ENCODE results near the gene OMA1.
"Not testable (repeated sequence)": the region's sequence is repeated elsewhere in the genome, so short reads cannot be mapped to it uniquely, and the experiment has no call there.

The OMA1 gene

DNA sequence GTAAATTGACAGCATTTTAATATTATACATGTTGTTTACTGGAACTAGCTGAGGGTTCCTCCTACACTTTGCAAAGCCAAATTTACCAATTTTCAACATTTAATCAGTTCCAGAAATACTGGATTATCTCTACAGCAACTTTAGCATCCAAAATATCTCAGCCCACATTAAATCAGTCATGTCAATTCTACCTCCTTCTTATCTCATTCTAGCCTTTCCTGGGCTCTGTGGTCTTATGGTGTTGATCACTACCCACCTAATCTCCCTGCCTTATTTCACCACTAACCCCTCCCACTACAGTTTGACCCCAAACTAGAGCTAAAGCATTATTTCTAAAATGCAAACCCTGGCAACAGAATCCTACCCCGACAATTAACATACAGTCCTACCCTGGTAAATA lies 3.3 kb downstream of the OMA1 start:
- H3K9ac ChIP-seq (ENCODE audit: low read length), result no peak overlapping the region

DNA sequence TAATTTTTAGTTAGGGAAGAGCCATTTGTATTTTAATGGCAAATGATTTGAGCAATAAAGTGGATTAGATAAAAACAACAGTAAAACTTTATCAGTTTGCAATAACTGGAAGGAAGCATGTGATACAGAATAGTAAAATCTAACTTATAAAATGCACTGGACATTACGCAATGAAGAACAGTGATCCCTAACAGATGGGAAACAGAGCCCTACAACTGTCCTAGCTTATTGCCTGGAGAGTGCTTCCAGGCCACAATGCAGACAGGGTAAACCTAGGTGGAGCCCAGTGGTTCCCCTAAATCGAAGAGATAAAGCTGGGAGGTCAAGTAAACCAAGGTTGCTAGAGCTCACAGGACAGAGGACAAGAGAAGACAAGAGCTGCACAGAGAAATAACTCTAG lies 7.0 kb downstream of the OMA1 start:
- no peaks in the 10 kb centered on the region for H3K27me3 ChIP-seq (ENCODE audit: control insufficient read depth, insufficient read depth, low read length)
- no peak overlapping the region for H3K27ac ChIP-seq (ENCODE audit: low read depth, low read length)
- H3K4me1 ChIP-seq (ENCODE audit: control insufficient read depth, insufficient read depth, low read length), result no peaks in the 10 kb centered on the region
- no peaks in the 10 kb centered on the region for H3K36me3 ChIP-seq (ENCODE audit: control insufficient read depth, insufficient read depth, low read length)
- no peak overlapping the region for H3K9ac ChIP-seq (ENCODE audit: low read length)
- no peak overlapping the region for H3K4me3 ChIP-seq (ENCODE audit: low read length)

More for the DNA sequence above, 3.3 kb downstream of the OMA1 start:
- no peaks in the 10 kb centered on the region for H3K36me3 ChIP-seq (ENCODE audit: control insufficient read depth, insufficient read depth, low read length)
- no peaks in the 10 kb centered on the region for H3K27me3 ChIP-seq (ENCODE audit: control insufficient read depth, insufficient read depth, low read length)
- H3K27ac ChIP-seq (ENCODE audit: low read depth, low read length), result no peak overlapping the region
- peaks cover 9% of the 10 kb centered on the region for H3K4me1 ChIP-seq (ENCODE audit: control insufficient read depth, insufficient read depth, low read length)
- no peak overlapping the region for H3K4me3 ChIP-seq (ENCODE audit: low read length)

DNA sequence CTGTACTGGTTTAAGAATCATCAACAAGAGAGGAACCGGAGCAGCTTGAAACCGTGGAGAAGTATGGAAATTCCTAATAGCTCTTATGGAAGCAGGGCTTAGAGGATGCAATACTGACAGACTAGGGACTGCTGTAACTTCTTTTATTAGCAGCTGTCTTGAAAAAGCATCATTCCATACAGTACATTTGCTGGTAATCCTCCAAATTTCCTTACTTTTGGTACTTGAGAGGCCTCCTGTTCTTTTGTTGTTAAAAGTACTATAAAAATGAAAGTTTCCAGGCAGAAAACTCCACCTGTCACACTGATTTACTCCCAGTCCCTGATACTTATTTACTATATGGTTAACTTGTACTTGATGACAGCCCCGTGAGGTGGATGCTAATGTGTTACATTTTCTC lies 7.7 kb downstream of the OMA1 start:
- Histone ChIP-seq H3K4me1 (ENCODE audit: control insufficient read depth, insufficient read depth, low read length) (no peaks in the 10 kb centered on the region), H3K4me3 (ENCODE audit: low read length) (no peak overlapping the region), H3K27ac (ENCODE audit: low read depth, low read length) (no peak overlapping the region), H3K36me3 (ENCODE audit: control insufficient read depth, insufficient read depth, low read length) (no peaks in the 10 kb centered on the region), H3K27me3 (ENCODE audit: control insufficient read depth, insufficient read depth, low read length) (no peaks in the 10 kb centered on the region), H3K9ac (ENCODE audit: low read length) (no peak overlapping the region)

DNA sequence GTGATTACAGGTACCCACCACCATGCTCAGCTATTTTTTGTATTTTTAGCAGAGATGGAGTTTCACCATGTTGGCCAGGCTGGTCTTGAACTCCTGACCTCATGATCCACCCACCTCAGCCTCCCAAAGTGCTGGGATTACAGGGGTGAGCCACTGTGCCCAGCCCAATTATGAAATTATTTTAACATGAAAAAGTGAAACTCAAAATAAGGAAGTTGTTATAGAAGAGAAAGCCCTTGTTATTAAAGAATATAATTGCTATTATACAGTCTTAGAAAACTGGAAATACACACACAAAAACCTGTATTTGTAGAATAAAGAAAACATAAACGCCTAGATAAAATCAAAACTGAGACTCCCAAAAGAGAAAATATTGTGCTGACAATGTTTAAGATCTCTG lies 14.7 kb downstream of the OMA1 start:
- H3K27me3 ChIP-seq (ENCODE audit: control insufficient read depth, insufficient read depth, low read length); H3K9ac ChIP-seq (ENCODE audit: low read length); H3K36me3 ChIP-seq (ENCODE audit: control insufficient read depth, insufficient read depth, low read length); H3K27ac ChIP-seq (ENCODE audit: low read depth, low read length); H3K4me3 ChIP-seq (ENCODE audit: low read length); H3K4me1 ChIP-seq (ENCODE audit: control insufficient read depth, insufficient read depth, low read length): not testable (repeated sequence)

DNA sequence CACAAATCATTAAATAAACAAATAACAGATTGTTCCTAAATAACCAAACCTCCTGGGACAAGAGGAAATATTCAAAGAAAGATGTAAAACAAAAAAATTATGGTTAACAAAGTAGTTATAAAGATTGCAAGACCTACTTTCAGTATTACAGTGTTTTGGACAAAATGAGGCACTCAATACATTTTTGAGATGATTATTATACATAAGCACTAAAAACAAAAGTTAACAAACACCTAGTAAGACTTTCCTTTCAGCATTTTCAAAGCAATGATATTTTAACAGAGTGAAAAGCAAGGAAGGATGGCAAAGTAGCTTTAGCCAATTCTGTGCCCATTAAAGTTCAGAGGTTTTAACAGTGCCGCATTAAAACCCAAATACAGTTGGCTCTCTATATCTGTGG lies 17.2 kb downstream of the OMA1 start:
- H3K9ac ChIP-seq (ENCODE audit: low read length), result no peak overlapping the region
- peaks cover 6% of the 10 kb centered on the region for H3K36me3 ChIP-seq (ENCODE audit: control insufficient read depth, insufficient read depth, low read length)
- no peaks in the 10 kb centered on the region for H3K27me3 ChIP-seq (ENCODE audit: control insufficient read depth, insufficient read depth, low read length)
- no peaks in the 10 kb centered on the region for H3K4me1 ChIP-seq (ENCODE audit: control insufficient read depth, insufficient read depth, low read length)
- no peak overlapping the region for H3K4me3 ChIP-seq (ENCODE audit: low read length)
- H3K27ac ChIP-seq (ENCODE audit: low read depth, low read length), result no peak overlapping the region

DNA sequence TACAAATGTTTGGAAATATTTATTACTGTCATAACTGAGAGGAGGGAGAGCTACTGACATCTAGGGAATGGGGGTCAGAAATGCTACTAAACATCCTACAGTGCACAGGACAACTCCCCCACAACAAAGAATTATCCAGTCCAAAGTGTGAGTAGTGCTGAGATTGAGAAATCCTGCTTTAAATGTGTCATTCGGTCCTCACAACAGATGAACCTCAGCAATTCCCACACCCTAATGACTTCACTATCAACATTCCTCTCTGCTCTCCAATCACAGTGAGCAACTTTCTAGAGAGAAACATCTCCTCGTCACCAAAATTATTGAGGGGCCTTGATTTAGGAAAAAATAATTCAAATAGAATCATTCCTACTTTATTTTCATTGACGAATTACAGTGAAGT lies 18.0 kb downstream of the OMA1 start:
- H3K27ac ChIP-seq (ENCODE audit: low read depth, low read length), result no peak overlapping the region
- H3K27me3 ChIP-seq (ENCODE audit: control insufficient read depth, insufficient read depth, low read length), result no peaks in the 10 kb centered on the region
- peaks cover 6% of the 10 kb centered on the region for H3K36me3 ChIP-seq (ENCODE audit: control insufficient read depth, insufficient read depth, low read length)
- no peak overlapping the region for H3K4me3 ChIP-seq (ENCODE audit: low read length)
- no peaks in the 10 kb centered on the region for H3K4me1 ChIP-seq (ENCODE audit: control insufficient read depth, insufficient read depth, low read length)
- no peak overlapping the region for H3K9ac ChIP-seq (ENCODE audit: low read length)

DNA sequence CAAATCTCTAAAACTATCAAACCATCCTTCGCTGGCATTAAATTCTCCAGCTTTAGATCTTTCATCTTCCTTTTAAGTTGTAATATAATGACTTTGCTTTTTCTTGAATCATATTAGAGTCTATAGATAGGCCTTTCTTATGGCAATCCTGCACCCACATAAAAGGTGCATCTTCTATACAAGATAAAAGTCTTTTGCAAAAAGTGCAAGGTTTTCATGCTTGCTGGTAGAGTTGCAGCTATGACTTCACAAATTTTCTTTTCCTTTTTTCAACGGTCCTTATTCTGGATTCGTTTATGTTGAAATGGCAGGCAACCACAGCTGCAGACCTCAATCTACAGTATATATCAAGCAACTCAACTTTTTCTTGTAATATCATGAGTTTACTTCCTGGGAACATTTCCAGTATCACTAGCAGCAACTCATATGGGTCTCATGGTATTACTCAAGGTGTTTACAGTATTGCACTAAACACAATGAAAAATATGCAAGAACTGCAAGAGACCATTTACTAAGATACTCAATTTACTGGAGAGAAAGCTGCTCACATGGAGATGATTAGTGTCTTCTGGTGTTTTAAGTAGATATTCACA lies 22.1 kb downstream of the OMA1 start:
- no peak overlapping the region for H3K27ac ChIP-seq (ENCODE audit: low read depth, low read length)
- no peaks in the 10 kb centered on the region for H3K4me1 ChIP-seq (ENCODE audit: control insufficient read depth, insufficient read depth, low read length)
- no peaks in the 10 kb centered on the region for H3K27me3 ChIP-seq (ENCODE audit: control insufficient read depth, insufficient read depth, low read length)
- no peak overlapping the region for H3K4me3 ChIP-seq (ENCODE audit: low read length)
- H3K36me3 ChIP-seq (ENCODE audit: control insufficient read depth, insufficient read depth, low read length), result peaks cover 3% of the 10 kb centered on the region
- no peak overlapping the region for H3K9ac ChIP-seq (ENCODE audit: low read length)

DNA sequence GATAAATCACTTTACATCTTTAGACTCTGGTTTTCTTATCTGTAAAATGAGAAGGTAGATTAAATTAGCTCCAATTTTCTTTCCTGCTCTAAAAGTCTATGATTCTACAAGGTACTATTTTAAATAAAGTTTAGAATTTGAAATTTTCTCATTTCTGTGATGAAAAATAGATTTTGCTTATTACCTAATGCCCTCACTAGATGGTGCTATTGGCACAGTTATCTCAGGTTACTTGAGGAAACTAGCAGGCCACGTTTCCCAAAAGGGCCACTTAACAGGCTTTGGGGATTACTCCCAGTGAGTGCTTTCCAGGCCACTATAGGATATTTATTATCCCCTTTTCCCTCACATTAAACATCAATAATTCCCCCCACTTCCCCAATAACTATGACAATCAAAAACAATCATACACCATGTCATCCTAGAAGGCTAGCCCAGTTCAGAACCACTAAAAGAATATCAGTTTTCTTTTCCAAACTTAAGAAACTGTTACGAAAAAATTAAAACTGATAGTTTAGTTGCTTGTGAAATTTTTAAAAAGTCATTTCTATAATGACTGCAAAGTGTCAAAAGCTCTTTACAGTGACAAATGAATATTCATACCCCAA lies 30.6 kb downstream of the OMA1 start:
- no peak overlapping the region for H3K9ac ChIP-seq (ENCODE audit: low read length)
- no peaks in the 10 kb centered on the region for H3K27me3 ChIP-seq (ENCODE audit: control insufficient read depth, insufficient read depth, low read length)
- no peaks in the 10 kb centered on the region for H3K36me3 ChIP-seq (ENCODE audit: control insufficient read depth, insufficient read depth, low read length)
- H3K27ac ChIP-seq (ENCODE audit: low read depth, low read length), result no peak overlapping the region
- no peaks in the 10 kb centered on the region for H3K4me1 ChIP-seq (ENCODE audit: control insufficient read depth, insufficient read depth, low read length)
- no peak overlapping the region for H3K4me3 ChIP-seq (ENCODE audit: low read length)

DNA sequence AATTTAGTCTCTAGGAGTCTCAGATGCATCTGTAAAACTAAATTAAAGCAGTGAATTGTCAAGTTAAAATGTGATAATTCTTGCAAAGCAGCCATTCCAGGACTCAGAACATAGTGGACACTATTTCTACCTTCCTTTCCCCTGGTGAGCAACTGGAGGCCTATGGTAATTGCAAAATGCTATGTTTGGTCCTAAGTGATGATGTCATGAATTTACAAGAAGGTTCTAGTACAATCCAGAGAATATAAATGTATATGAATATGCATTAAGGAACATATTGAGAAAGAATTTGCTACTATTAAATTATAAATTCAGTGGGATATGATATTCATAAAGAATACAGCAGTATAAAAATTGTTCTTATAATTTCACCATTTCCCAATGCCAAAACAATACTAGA lies 32.6 kb downstream of the OMA1 start:
- Histone ChIP-seq H3K4me1 (ENCODE audit: control insufficient read depth, insufficient read depth, low read length) (no peaks in the 10 kb centered on the region), H3K27me3 (ENCODE audit: control insufficient read depth, insufficient read depth, low read length) (no peaks in the 10 kb centered on the region), H3K27ac (ENCODE audit: low read depth, low read length) (no peak overlapping the region), H3K36me3 (ENCODE audit: control insufficient read depth, insufficient read depth, low read length) (no peaks in the 10 kb centered on the region), H3K4me3 (ENCODE audit: low read length) (no peak overlapping the region), H3K9ac (ENCODE audit: low read length) (no peak overlapping the region)

DNA sequence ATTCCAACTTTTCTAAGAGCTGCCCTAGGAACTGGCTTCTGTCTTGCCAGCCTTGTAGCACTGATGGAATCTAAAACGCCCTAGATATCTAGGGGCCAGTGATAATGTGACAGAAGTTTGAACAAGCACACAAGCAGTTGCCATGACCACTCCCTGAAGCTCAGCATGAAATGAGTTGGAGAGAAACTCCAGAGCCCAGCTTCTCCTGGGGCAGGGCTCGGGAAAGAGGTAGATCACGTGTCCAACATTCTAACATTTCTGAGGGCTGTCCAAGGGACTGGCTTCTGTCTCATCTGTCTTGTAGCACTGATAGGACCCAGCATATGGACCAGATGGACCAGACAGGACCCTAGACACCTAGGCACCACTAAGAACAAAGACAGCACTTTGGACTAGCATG lies 37.9 kb downstream of the OMA1 start:
- H3K27me3 ChIP-seq (ENCODE audit: control insufficient read depth, insufficient read depth, low read length), result no peaks in the 10 kb centered on the region
- H3K4me1 ChIP-seq (ENCODE audit: control insufficient read depth, insufficient read depth, low read length), result no peaks in the 10 kb centered on the region
- H3K36me3 ChIP-seq (ENCODE audit: control insufficient read depth, insufficient read depth, low read length), result peaks cover 3% of the 10 kb centered on the region
- no peak overlapping the region for H3K9ac ChIP-seq (ENCODE audit: low read length)
- H3K4me3 ChIP-seq (ENCODE audit: low read length), result no peak overlapping the region
- no peak overlapping the region for H3K27ac ChIP-seq (ENCODE audit: low read depth, low read length)

DNA sequence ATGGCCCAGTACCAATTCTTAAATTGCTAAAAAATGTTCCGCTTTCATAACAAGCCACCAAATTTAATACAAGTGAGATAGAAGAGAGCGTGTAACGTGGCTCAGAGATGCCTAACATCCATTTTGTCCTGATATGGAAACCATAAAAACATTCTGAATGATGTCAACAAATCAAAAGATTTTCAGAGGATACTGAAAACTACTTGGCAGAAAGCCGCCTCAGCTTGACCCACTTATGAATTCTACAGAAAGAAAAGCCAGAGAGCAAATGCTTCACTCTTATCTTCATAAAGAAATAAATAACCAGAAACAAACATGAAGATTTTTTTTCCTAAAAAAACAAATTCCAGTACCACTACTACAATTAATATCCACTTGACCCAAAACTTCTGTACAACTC lies 41.2 kb downstream of the OMA1 start:
- Histone ChIP-seq H3K27me3 (ENCODE audit: control insufficient read depth, insufficient read depth, low read length) (no peaks in the 10 kb centered on the region), H3K4me1 (ENCODE audit: control insufficient read depth, insufficient read depth, low read length) (no peaks in the 10 kb centered on the region), H3K36me3 (ENCODE audit: control insufficient read depth, insufficient read depth, low read length) (peaks cover 3% of the 10 kb centered on the region), H3K27ac (ENCODE audit: low read depth, low read length) (no peak overlapping the region), H3K4me3 (ENCODE audit: low read length) (no peak overlapping the region), H3K9ac (ENCODE audit: low read length) (no peak overlapping the region)

DNA sequence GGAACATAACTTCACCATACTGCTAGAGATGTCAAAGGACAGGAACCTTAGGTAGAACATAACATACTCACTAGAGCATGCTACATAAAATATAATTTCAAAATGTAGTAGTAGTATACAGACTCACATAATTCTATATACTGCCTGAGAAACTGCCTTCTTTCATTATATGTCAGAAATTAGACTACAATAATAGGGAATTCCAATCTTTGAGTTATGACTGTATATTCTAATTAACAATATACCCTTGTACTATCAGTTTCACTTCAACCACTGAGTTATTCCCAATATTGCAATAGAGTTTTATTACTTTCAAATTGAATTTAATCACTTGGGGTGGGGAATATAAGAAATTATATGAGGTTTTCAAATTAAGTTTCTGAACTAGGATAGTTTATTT lies 44.0 kb downstream of the OMA1 start:
- no peak overlapping the region for H3K4me3 ChIP-seq (ENCODE audit: low read length)
- H3K36me3 ChIP-seq (ENCODE audit: control insufficient read depth, insufficient read depth, low read length), result no peaks in the 10 kb centered on the region
- no peak overlapping the region for H3K9ac ChIP-seq (ENCODE audit: low read length)
- H3K27me3 ChIP-seq (ENCODE audit: control insufficient read depth, insufficient read depth, low read length), result no peaks in the 10 kb centered on the region
- no peaks in the 10 kb centered on the region for H3K4me1 ChIP-seq (ENCODE audit: control insufficient read depth, insufficient read depth, low read length)
- H3K27ac ChIP-seq (ENCODE audit: low read depth, low read length), result no peak overlapping the region

DNA sequence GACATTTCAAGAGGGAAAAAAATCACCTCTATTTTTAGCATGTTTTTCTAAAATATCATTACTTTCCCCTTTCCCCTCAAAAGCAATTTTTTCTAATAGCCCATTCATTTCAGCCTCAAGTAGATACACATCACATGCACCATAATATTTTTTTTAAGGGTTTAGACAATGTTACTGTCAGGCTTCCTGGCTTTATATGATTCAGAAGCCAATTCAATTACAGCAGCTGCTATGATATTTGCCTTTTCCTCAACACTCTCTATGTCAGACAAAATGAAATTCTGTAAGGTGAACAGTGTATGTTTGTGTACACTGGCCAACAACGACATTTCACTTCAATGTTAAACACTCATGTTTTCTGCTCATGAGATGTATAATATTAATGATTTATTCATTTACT lies 46.5 kb downstream of the OMA1 start:
- Histone ChIP-seq H3K4me1 (ENCODE audit: control insufficient read depth, insufficient read depth, low read length) (no peaks in the 10 kb centered on the region), H3K36me3 (ENCODE audit: control insufficient read depth, insufficient read depth, low read length) (no peaks in the 10 kb centered on the region), H3K9ac (ENCODE audit: low read length) (no peak overlapping the region), H3K27ac (ENCODE audit: low read depth, low read length) (no peak overlapping the region), H3K27me3 (ENCODE audit: control insufficient read depth, insufficient read depth, low read length) (no peaks in the 10 kb centered on the region), H3K4me3 (ENCODE audit: low read length) (no peak overlapping the region)
